Loucy (cell line): Measurements from ENCODE around the gene ACBD5.
A peak's percentile ranks its signal among the peaks of the same experiment; 100 is the strongest.

Source experiments
- H2AFZ ChIP-seq: fragments of 200-600 bp; sonication (generic); 2 replicates; pipeline ENCODE4 v1.6.0; 2016; ENCODE audit warnings: antibody characterized with exemption, mild to moderate bottlenecking, low read length, moderate library complexity
- H3F3A ChIP-seq: fragments of 200-600 bp; 2 replicates; pipeline ENCODE4 v1.6.0; 2016; ENCODE audit warnings: antibody characterized with exemption, low read depth, mild to moderate bottlenecking
- H3K27me3 ChIP-seq: fragments of 200-600 bp; sonication (generic); 2 replicates; pipeline ENCODE4 v1.6.1; 2014; ENCODE audit warnings: low read length, mild to moderate bottlenecking; ENCODE audit not compliant: insufficient read depth, poor library complexity, severe bottlenecking
- H3K36me3 ChIP-seq: fragments of 200-600 bp; sonication (generic); 2 replicates; pipeline ENCODE4 v1.6.1; 2016; ENCODE audit warnings: low read length; ENCODE audit not compliant: insufficient read depth
- H3K4me1 ChIP-seq: fragments of 200-600 bp; sonication (generic); 2 replicates; pipeline ENCODE4 v1.5.1; 2014; ENCODE audit warnings: low read length, mild to moderate bottlenecking; ENCODE audit not compliant: insufficient read depth, poor library complexity, severe bottlenecking
- H3K4me2 ChIP-seq: fragments of 200-600 bp; sonication (generic); 2 replicates; pipeline ENCODE4 v1.6.0; 2014; ENCODE audit warnings: antibody characterized with exemption, low read length, low read depth, mild to moderate bottlenecking; ENCODE audit not compliant: poor library complexity, severe bottlenecking
- H3K4me3 ChIP-seq: fragments of 200-600 bp; sonication (generic); 2 replicates; pipeline ENCODE4 v1.5.1; 2014; ENCODE audit warnings: low read length, mild to moderate bottlenecking, mixed read lengths; ENCODE audit not compliant: poor library complexity, severe bottlenecking
- H3K79me2 ChIP-seq: fragments of 200-600 bp; sonication (generic); 2 replicates; pipeline ENCODE4 v1.6.1; 2014; ENCODE audit warnings: low read length; ENCODE audit not compliant: insufficient read depth
- H3K9ac ChIP-seq: fragments of 200-600 bp; sonication (generic); 2 replicates; pipeline ENCODE4 v1.6.0; 2014; ENCODE audit warnings: mild to moderate bottlenecking, low read depth, low read length, moderate library complexity; ENCODE audit not compliant: poor library complexity, severe bottlenecking
- H3K9me2 ChIP-seq: fragments of 200-600 bp; sonication (generic); replicated peaks from 2 replicates; pipeline ENCODE4 v1.6.1; 2016; ENCODE audit warnings: low read depth, low read length, mixed read lengths
- H3K9me3 ChIP-seq: fragments of 200-600 bp; sonication (generic); 2 replicates; pipeline ENCODE4 v1.6.1; 2014; ENCODE audit warnings: mild to moderate bottlenecking, antibody characterized with exemption, low read length, low read depth; ENCODE audit not compliant: insufficient read depth
- H4K20me1 ChIP-seq: fragments of 200-600 bp; sonication (generic); 2 replicates; pipeline ENCODE4 v1.6.0; 2014; ENCODE audit warnings: antibody characterized with exemption, low read length, mild to moderate bottlenecking; ENCODE audit not compliant: insufficient read depth, poor library complexity, severe bottlenecking
- CTCF ChIP-seq: fragments of 200-600 bp; sonication (generic); conservative IDR thresholded peaks from 2 replicates; pipeline ENCODE4 v1.5.1; 2014; ENCODE audit warnings: mild to moderate bottlenecking, antibody characterized with exemption, low read length
- EZH2phosphoT487 ChIP-seq: fragments of 200-600 bp; IDR thresholded peaks from 2 replicates; pipeline ENCODE4 v1.6.1; 2018; ENCODE audit warnings: antibody characterized with exemption, mild to moderate bottlenecking, moderate library complexity, borderline replicate concordance

The ACBD5 gene

GRCh38 chr10:27150261-27150660 lies 90.3 kb downstream of the ACBD5 start:
- peak overlapping the region; percentile 49 for H3K4me3 ChIP-seq
- no peaks in the 10 kb centered on the region for H3K27me3 ChIP-seq
- H3F3A ChIP-seq = peaks cover 3% of the 10 kb centered on the region
- H3K9me3 ChIP-seq = no peaks in the 10 kb centered on the region
- peaks cover 37% of the 10 kb centered on the region for H3K4me1 ChIP-seq
- H4K20me1 ChIP-seq = peaks cover 85% of the 10 kb centered on the region
- H3K4me2 ChIP-seq = peak overlapping the region; percentile 99
- H2AFZ ChIP-seq = no peak overlapping the region
- peaks cover 33% of the 10 kb centered on the region for H3K36me3 ChIP-seq
- H3K9ac ChIP-seq = peak overlapping the region; percentile 1
- peaks cover 89% of the 10 kb centered on the region for H3K79me2 ChIP-seq
- no peaks in the 10 kb centered on the region for H3K9me2 ChIP-seq
- TF ChIP-seq CTCF = no peak
- TF ChIP-seq EZH2phosphoT487 = no peak

GRCh38 chr10:27147701-27148100 lies 92.9 kb downstream of the ACBD5 start:
- no peak for TF ChIP-seq CTCF
- TF ChIP-seq EZH2phosphoT487 = no peak
- Histone ChIP-seq H3K9me3 (no peaks in the 10 kb centered on the region), H2AFZ (no peak overlapping the region), H4K20me1 (peaks cover 87% of the 10 kb centered on the region), H3K4me2 (peak overlapping the region; percentile 22), H3K4me3 (no peak overlapping the region), H3K9ac (no peak overlapping the region), H3F3A (no peaks in the 10 kb centered on the region), H3K9me2 (no peaks in the 10 kb centered on the region), H3K27me3 (no peaks in the 10 kb centered on the region), H3K36me3 (peaks cover 53% of the 10 kb centered on the region), H3K4me1 (peaks cover 31% of the 10 kb centered on the region), H3K79me2 (peaks cover 82% of the 10 kb centered on the region)

GRCh38 chr10:27145937-27146336 lies 94.7 kb downstream of the ACBD5 start:
- H3K4me1 ChIP-seq = peaks cover 22% of the 10 kb centered on the region
- H3K4me3 ChIP-seq = no peak overlapping the region
- H3K36me3 ChIP-seq = peaks cover 69% of the 10 kb centered on the region
- TF ChIP-seq CTCF (no peak), EZH2phosphoT487 (no peak)
- H3K9ac ChIP-seq = no peak overlapping the region
- H3K9me2 ChIP-seq = no peaks in the 10 kb centered on the region
- H3K27me3 ChIP-seq = no peaks in the 10 kb centered on the region
- H3F3A ChIP-seq = no peaks in the 10 kb centered on the region
- peak overlapping the region; percentile 22 for H3K4me2 ChIP-seq
- H3K9me3 ChIP-seq = no peaks in the 10 kb centered on the region
- peaks cover 65% of the 10 kb centered on the region for H3K79me2 ChIP-seq
- peaks cover 75% of the 10 kb centered on the region for H4K20me1 ChIP-seq
- no peak overlapping the region for H2AFZ ChIP-seq
